Measurements from ENCODE around the gene SLC25A38. TPM values are rescaled to one million over a fixed set of nuclear protein-coding genes. Genes with fewer than 3 reads are reported as not detected.

Gene SLC25A38
- total RNA-seq, 1 experiment from 2014 or later, result 26.7 TPM

GRCh38 chr3:39440316-39440715 is 57.1 kb downstream of the SLC25A38 start:
- ChIA-PET RAD21 (ENCODE audit: low non-redundant PET in 1 of 2, low total read pairs in 2 of 2, uncharacterized antibody in 2 of 2, unreplicated experiment in 2 of 2) (no interaction called here), POLR2A (no interaction called here), CTCF (no interaction called here)
- Histone ChIP-seq H4K20me1 (ENCODE audit: insufficient read depth) (no peaks in the 10 kb centered on the region), H2AFZ (ENCODE audit: low read depth, low read length, poor library complexity, severe bottlenecking) (no peak overlapping the region), H3K9me3 (ENCODE audit: control insufficient read depth in 1 of 2, insufficient read depth in 1 of 2, low read depth in 1 of 2, low read length in 2 of 2) (no peaks in the 10 kb centered on the region), H3K79me2 (ENCODE audit: insufficient read depth, low read length) (no peaks in the 10 kb centered on the region), H3K9me2 (ENCODE audit: insufficient read depth) (no peaks in the 10 kb centered on the region), H3K27ac (ENCODE audit: low read depth, low read length) (no peak overlapping the region), H3K27me3 (ENCODE audit: insufficient read depth, low read length) (no peaks in the 10 kb centered on the region), H3K36me3 (ENCODE audit: control insufficient read depth in 1 of 2, insufficient read depth in 2 of 2, low read length in 2 of 2) (no peaks in the 10 kb centered on the region), H3K4me2 (ENCODE audit: low read length) (no peak overlapping the region), H3K4me3 (replicated peaks in 1 of 2; ENCODE audit: low read depth in 1 of 2, low read length in 2 of 2) (no peak overlapping the region), H3K9ac (ENCODE audit: low read length) (no peak overlapping the region), H3K4me1 (ENCODE audit: control insufficient read depth in 1 of 2, insufficient read depth in 2 of 2, low read length in 2 of 2) (peaks cover 0 to 2% of the 10 kb centered on the region in 2 experiments; a peak in 1 of 4 replicates)
- intact Hi-C loops (cut with micrococcal nuclease), result no loop called here
- ATAC-seq (no peak), DNase-seq (ENCODE audit: low read depth, low spot score) (no peak)
- no TSS peak for BruUV-seq (replicated peaks)
- TF ChIP-seq POLR2A (IDR thresholded peaks at IDR 0.05; ENCODE audit: borderline replicate concordance, extremely low read depth, insufficient read depth, insufficient read length) (no peak), SIN3A (IDR thresholded peaks at IDR 0.05; ENCODE audit: low read depth) (no peak), ZNF274 (IDR thresholded peaks at IDR 0.05; ENCODE audit: low read depth, low read length) (no peak), MAX (IDR thresholded peaks at IDR 0.05) (no peak), EZH2phosphoT487 (IDR thresholded peaks at IDR 0.05; ENCODE audit: borderline replicate concordance) (no peak), SRF (IDR thresholded peaks at IDR 0.05; ENCODE audit: low read depth) (no peak), EZH2 (IDR thresholded peaks at IDR 0.05) (no peak), TCF7L2 (IDR thresholded peaks at IDR 0.05; ENCODE audit: borderline replicate concordance, extremely low read depth, insufficient read depth, insufficient read length) (no peak), ZBTB33 (IDR thresholded peaks at IDR 0.05; ENCODE audit: extremely low read depth, insufficient replicate concordance, low read length) (no peak), RAD21 (IDR thresholded peaks at IDR 0.05; ENCODE audit: low read depth) (no peak), CEBPB (IDR thresholded peaks at IDR 0.05; ENCODE audit: low read depth) (no peak), SP1 (IDR thresholded peaks at IDR 0.05; ENCODE audit: low read depth) (no peak), ZFX (IDR thresholded peaks at IDR 0.05) (no peak), CTCF (IDR thresholded peaks at IDR 0.05 in 2 of 3, conservative IDR thresholded peaks at IDR 0.05 in 1 of 3; ENCODE audit: borderline replicate concordance in 1 of 3, insufficient read depth in 1 of 3, low read depth in 2 of 3, low read length in 2 of 3) (no peak), REST (IDR thresholded peaks at IDR 0.05; ENCODE audit: low read depth) (no peak), CBX3 (IDR thresholded peaks at IDR 0.05; ENCODE audit: low read depth) (no peak)

Measured in HCT116 (cell line).